HG03045 (cell line): ENCODE data around the gene MECP2.

ENCODE experiments used
- ATAC-seq: cut with Tn5 transposase; IDR thresholded peaks from one replicate; pipeline ENCODE4 v1.9.1; 2021; ENCODE audit warnings: mild to moderate bottlenecking, moderate library complexity; ENCODE audit not compliant: unreplicated experiment

Gene MECP2

GRCh38 chrX:154039577-154039976 is 57.9 kb downstream of the MECP2 start:
- ATAC-seq: no peak

- no peak for ATAC-seq
Measured at GRCh38 chrX:154038656-154039055, 58.9 kb downstream of the MECP2 start.

GRCh38 chrX:154037754-154038153 is 59.8 kb downstream of the MECP2 start:
- no peak for ATAC-seq

- ATAC-seq: no peak
Measured at GRCh38 chrX:154036513-154036912, 61.0 kb downstream of the MECP2 start.

GRCh38 chrX:154033848-154034247 is 63.7 kb downstream of the MECP2 start:
- ATAC-seq: no peak

GRCh38 chrX:154032653-154033052 is 64.9 kb downstream of the MECP2 start:
- no peak for ATAC-seq

- ATAC-seq: no peak
Measured at GRCh38 chrX:154032160-154032559, 65.4 kb downstream of the MECP2 start.

GRCh38 chrX:154030715-154031305 is 66.7 kb downstream of the MECP2 start:
- ATAC-seq: no peak

GRCh38 chrX:154030266-154030665 is 67.3 kb downstream of the MECP2 start:
- ATAC-seq: no peak

GRCh38 chrX:154029439-154029838 is 68.1 kb downstream of the MECP2 start:
- ATAC-seq: no peak

GRCh38 chrX:154028502-154029184 is 68.9 kb downstream of the MECP2 start:
- no peak for ATAC-seq

- ATAC-seq: no peak
Measured at GRCh38 chrX:154027986-154028385, 69.5 kb downstream of the MECP2 start.

GRCh38 chrX:154027022-154027402 is 70.5 kb downstream of the MECP2 start:
- ATAC-seq: no peak

GRCh38 chrX:154026136-154027021 is 71.1 kb downstream of the MECP2 start:
- ATAC-seq: no peak

- ATAC-seq: no peak
Measured at GRCh38 chrX:154025230-154025629, 72.3 kb downstream of the MECP2 start.

GRCh38 chrX:154024271-154024670 is 73.2 kb downstream of the MECP2 start:
- ATAC-seq: no peak

GRCh38 chrX:154023276-154024000 is 74.1 kb downstream of the MECP2 start:
- ATAC-seq: no peak

- ATAC-seq: no peak
Measured at GRCh38 chrX:154022108-154022507, 75.4 kb downstream of the MECP2 start.

GRCh38 chrX:154021131-154021611 is 76.3 kb downstream of the MECP2 start:
- ATAC-seq: no peak

GRCh38 chrX:154020536-154021115 is 76.9 kb downstream of the MECP2 start:
- ATAC-seq: no peak
